Peyer's patch (tissue), 4 donors: Measurements from ENCODE around the gene ELFN1.

Experiments used
- POLR2A ChIP-seq, 2 donors: fragments of 450-650 bp; IDR thresholded peaks; one replicate each; pipeline ENCODE4 v1.5.1; 2017; ENCODE audit warnings: antibody characterized with exemption in 2 of 2, mild to moderate bottlenecking in 2 of 2, moderate library complexity in 2 of 2
- TF ChIP-seq, protein P1 (sequence below), 6 experiments: fragments of 450-650 bp in 4 of 6; fragments of 200-600 bp in 2 of 6; sonication (generic) in 1 of 6; IDR thresholded peaks; one replicate each; pipeline ENCODE4 v1.5.1; 2017 to 2019; ENCODE audit warnings: antibody characterized with exemption in 6 of 6, mild to moderate bottlenecking in 3 of 6, moderate library complexity in 1 of 6

DNA sequence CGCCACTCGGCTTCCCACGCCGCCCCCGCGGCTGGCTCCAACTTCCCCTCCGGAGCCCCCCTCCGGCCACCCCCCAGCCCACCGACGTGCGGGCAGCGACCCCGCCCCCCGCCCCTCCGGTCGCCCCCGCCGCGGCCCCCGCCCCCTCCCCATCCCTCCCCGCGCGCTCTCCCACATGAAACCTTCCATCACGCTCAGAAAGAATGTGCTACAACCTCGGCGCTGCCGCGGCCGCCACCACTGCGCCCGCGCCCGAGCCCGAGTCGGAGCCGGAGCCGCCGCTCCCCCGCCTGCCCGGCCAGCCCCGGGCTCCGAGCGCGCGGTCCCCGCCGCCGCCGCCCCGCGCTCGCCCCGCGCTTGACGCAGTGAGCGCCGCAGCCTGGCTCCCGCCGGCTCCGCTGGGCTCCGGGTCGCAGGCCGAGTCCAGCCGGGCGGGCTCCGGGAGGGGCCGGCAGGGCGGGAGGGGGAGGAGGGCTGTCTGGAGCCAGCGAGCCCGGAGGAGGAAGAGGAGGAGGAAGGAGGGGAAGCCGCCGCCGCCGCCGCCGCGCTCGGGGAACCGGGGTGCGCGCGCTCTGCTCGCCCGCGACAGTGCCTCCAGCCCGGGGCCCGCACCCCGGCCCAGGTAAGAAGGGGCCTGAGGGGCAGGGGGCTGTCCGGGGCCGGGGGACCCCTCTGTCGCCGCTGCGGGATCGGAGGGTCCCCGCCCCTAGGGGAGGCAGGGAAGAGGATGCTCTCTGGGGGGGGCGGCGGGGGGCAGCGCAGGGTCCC lies 4.3 kb upstream of the ELFN1 start:
- TF ChIP-seq POLR2A (IDR thresholded peaks at IDR 0.05), result no peak
- TF ChIP-seq, protein P1, sequence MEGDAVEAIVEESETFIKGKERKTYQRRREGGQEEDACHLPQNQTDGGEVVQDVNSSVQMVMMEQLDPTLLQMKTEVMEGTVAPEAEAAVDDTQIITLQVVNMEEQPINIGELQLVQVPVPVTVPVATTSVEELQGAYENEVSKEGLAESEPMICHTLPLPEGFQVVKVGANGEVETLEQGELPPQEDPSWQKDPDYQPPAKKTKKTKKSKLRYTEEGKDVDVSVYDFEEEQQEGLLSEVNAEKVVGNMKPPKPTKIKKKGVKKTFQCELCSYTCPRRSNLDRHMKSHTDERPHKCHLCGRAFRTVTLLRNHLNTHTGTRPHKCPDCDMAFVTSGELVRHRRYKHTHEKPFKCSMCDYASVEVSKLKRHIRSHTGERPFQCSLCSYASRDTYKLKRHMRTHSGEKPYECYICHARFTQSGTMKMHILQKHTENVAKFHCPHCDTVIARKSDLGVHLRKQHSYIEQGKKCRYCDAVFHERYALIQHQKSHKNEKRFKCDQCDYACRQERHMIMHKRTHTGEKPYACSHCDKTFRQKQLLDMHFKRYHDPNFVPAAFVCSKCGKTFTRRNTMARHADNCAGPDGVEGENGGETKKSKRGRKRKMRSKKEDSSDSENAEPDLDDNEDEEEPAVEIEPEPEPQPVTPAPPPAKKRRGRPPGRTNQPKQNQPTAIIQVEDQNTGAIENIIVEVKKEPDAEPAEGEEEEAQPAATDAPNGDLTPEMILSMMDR (IDR thresholded peaks at IDR 0.05), result no peak
